ENCODE results near the gene SEMA3A.

The SEMA3A gene

GRCh38 chr7:84002348-84002747 is 192.2 kb downstream of the SEMA3A start:
- no peak for DNase-seq

DNA sequence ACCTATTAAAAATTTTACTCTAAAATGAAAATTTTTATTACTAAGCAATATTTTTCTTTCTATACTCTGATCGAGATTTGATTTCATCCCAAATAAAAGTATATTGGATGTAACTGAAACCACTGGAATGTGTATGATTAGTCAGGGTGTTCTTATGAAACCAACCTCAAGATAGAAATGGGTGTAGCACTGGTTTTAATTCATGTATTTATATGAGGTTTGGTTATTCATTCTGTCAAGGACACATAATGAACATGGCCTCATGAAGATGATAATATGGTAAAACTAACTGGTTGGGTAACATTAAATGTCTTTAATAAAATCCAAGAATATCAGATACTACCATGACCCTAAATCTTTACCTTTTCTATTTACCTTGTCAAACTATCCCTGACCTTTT is 197.7 kb downstream of the SEMA3A start:
- DNase-seq, result no peak

GRCh38 chr7:83987764-83988163 is 206.8 kb downstream of the SEMA3A start:
- no peak for DNase-seq

DNA sequence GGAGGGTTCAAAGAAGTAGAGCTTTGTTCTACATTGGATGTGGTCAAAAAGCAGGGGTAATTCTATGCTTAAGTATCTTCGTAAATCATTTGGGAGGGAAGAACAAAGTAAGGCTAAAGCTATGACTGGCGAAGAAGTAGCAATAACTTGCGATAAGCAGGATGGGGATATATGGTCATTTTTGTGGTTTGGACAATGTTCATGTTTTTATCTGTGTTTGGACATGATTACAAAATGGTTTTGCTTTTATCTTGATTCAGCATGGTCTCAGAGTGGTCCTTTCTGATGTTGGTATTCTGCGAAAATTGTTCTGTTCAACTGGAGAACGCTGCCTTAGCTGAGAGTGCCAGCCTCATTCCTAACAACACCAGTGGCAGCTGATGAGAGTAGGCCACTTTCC is 208.8 kb downstream of the SEMA3A start:
- no peak for DNase-seq

DNA sequence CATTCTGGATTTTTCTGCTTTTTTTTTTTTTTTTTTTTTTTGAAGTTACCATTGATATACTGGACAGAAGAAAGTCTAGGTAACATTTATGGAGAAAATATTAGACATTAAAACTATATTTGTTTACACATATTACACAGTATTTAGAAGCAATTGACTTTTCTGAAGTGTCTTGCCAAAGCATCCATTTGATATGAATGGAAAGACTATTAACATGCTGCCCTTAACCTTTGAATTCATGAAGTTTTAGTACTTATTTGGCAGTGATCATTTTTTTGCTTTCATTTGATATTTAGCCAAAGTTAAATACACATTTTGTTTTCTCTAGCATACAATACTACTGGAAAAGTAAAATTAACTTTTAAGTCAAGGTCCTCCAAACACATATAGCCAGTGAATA is 210.0 kb downstream of the SEMA3A start:
- DNase-seq, result no peak

GRCh38 chr7:83984076-83984475 is 210.5 kb downstream of the SEMA3A start:
- DNase-seq, result no peak

DNA sequence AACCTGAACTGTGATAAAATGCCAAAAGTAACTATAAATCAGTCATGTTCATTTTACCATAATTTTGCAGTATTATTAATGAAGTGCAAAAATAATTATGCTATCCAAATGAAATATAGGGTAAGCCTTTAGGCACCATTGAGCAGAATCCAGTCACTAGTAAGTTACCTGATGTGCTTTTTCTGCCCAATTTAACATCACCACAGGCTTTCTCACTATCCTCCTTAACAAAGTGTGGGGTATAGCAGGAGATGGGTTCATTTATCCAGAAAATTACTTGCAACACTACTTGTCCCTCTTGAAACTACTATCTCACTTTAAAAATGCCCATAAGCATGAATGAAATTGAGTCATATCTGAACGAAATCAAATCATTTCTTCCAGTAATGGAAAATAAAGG is 211.0 kb downstream of the SEMA3A start:
- no peak for DNase-seq

GRCh38 chr7:83976302-83976701 is 218.3 kb downstream of the SEMA3A start:
- DNase-seq, result peak; percentile 8

DNA sequence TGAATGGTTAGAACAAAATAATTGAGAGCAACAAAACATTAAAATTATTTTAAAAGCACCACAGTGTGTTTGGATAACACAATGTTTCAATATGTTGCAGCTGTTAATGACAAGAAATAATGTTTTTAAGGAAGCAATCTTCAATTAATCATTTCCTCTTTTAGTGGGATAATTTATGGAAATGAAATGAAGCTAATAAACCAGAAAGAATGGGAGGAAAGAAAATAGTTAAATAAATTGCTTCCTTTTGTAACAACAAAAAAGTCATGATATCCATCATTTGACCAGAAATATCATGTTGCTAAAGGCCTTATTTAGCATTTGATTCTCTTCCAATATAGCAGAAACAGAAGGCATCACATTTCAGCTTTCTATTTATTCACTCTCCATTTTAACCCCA is 224.5 kb downstream of the SEMA3A start:
- no peak for DNase-seq

DNA sequence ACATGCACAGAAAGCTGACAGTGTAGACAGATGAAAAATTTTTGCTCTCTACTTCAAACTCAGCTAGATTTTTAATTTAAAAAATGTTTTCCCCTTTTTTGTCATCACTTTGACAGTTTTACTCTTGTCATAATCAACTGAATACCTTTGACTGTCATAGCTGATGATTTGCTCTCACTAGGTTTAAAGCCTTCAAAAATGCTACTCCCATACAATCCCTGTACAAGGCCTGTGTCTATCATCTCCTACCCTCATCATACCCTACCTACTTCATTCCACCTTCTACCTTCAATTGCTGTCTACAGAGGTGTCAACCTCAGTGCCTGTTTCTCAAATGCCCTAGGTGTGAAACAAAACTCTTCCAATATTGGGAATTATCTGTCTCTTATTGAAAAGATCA is 230.3 kb downstream of the SEMA3A start:
- no peak for DNase-seq

DNA sequence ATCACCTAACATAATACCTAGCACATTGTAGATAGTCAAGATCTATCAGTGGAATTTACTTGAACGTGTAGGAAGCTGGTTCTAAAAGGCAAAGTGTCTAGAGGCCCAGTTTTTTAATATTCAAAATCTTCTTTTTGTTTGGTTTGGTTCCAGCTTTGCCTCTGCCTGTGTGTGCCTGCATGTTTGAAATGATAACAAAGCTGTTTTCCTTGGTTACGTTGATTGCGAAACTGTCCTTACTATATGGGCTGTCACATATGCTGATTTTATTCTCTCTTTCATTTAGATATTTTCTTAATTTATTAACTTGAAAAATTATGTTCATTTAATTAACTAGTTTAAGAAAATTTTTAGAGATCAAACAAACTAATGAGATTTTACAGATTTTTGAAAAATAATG is 237.3 kb downstream of the SEMA3A start:
- no peak for DNase-seq

DNA sequence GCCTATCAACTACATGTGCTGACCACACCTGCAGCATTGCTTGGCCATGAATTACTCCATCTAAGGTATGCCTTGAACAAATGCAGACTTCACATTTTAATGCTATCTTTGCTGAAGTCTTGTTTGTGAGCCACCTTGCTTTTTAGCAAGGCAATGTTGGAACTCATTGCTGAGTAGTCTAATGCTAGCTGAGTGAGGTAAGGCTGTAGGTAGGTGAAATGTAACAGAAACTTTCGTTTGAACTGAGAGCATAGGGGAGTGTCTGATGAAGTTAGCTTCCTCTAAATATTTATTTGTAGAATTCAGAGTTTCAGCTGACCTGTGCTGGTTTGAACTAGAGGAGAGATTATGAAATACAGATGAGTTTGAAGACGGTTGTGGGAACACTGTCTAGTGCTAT is 238.5 kb downstream of the SEMA3A start:
- DNase-seq, result no peak

GRCh38 chr7:83952236-83952635 is 242.4 kb downstream of the SEMA3A start:
- DNase-seq, result no peak

DNA sequence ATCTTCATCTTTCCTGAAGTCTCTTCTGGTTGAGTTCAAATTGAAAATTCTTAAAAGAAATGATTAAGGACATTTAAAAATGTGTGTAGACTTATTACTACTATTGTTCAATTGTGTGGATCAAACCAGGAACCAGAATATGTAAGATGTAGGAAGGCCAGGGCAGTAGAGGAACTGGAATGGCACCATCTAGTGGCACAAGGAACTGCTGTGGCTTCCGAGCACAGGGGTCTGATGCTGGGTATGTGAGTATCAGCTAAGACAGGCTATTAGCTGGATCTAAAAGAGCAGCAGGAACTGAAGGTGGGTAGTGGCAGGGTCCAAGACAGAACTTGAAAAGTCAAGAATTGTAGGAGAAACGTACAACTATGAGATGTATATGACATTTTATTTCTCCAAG is 247.3 kb downstream of the SEMA3A start:
- peak; percentile 18 for DNase-seq

- DNase-seq, result no peak
Measured at GRCh38 chr7:83946801-83947200, 247.8 kb downstream of the SEMA3A start.

DNA sequence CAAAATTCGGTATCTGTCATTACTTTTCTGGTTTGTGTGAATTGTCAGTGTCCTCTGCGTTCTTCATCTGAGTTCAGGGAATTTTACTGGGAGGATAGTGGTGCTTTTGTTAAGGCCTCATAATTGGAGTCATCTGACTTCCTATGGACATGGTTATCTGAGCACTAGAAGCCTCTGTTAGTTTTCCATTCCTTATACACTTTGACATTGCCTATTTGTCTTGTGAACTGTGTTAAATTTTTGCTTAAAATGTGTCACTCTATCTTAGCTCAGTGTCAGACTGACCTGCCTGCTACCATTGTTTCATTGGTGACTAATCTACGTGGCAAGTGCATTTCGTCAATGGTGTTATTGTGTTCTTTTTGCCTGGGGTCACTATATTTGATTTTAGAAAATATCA is 253.3 kb downstream of the SEMA3A start:
- no peak for DNase-seq

GRCh38 chr7:83937930-83938329 is 256.7 kb downstream of the SEMA3A start:
- DNase-seq, result no peak

DNA sequence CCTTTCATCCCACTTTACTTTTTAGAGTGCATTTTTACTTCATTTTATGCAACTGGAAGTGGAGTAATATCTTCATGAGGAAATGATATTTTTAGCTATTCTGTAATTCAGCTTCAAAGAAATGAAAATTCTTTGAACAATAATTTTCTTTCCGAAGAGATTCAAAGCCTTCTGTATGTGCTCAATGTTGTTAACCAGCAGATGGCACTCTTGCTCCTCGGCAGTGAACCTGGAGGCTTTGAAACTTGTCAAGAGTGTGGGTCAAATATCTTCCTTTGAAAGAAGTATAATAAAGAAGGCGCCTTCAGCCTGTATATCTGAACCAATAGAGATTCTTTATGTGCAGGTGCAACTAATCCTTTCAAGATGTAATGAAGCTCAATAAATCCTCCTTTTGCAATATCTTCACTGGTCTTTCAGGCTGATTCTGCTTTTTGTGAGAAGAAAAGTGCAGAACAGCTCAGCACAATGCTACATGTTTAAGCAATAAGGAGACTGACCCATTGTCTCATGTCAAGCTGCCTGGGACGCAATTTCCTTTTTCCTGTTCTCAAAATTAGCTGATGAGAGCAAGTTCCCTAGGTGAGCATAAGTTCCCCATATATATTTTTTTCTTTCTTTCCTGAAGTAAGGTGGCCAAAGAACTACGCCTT is 258.4 kb downstream of the SEMA3A start:
- DNase-seq, result peak; percentile 33

DNA sequence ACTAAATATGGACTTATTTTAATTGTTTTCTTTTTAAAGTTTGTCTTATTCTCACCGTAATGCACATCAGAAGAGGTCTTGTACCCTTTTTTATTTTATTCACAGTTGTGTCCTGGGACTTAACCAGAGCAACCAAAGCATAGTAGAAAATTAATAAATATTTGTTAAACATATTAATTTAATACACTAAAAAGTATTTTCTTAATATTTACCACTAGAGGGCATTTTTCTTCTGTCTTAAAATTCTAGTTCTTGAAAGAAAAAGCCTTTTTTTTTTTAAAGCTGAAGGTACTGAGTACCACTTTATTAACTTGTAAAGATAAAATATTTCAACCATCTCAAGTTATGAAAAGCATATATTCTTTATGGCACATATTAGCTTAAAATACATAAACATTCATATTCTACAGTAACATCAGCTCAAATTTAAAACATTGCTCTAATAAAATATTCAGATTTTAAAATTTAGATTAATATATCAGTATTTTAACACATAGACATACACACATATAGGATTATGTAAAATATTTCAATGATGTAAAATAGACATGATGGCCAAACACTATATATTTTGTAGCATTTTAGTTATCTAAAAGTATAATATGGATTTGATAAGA is 260.4 kb downstream of the SEMA3A start:
- DNase-seq, result no peak

GRCh38 chr7:83931968-83932367 is 262.6 kb downstream of the SEMA3A start:
- DNase-seq, result no peak

GRCh38 chr7:83930262-83930661 is 264.3 kb downstream of the SEMA3A start:
- DNase-seq, result no peak

- DNase-seq, result no peak
Measured at GRCh38 chr7:83925860-83926259, 268.7 kb downstream of the SEMA3A start.

DNA sequence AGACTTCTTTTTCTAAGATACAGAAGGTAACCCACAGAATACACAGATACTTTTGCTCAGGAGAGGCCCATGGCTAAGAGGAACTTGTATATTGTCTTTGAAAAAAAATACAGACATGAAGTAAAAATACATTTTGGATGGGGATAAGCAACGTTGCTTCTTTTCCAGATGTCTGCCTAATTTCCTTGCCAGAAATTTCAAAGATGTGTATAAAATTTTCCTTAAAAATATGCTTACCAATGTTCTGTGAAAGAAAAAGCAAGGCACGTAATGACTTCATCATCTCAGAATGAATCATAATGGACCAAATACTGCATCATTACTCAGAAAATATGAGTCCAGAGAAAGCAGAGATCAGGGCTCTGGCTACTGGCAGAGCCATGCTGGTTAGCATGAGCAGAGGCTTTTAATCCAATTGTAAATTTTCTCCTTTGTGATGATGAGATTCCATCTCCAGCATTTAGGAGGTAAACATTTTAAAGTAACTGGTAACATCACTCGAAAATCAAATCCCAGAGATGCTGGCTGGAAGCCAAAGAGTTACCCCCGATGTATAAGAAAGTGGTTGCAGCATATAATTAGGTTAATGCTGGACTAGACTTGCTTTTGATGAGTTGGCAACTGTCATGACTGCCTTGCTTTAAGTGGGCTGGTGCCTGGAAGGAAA is 272.5 kb downstream of the SEMA3A start:
- DNase-seq, result no peak

GRCh38 chr7:83921271-83921940 is 273.2 kb downstream of the SEMA3A start:
- DNase-seq, result no peak

All from NCI-H526 treated with DMSO at 0.1 percent for 48 hours (cell line).